Effector memory CD8-positive, alpha-beta T cell (primary cell): ENCODE data around the gene EIF1AX.

ENCODE experiments used
- ATAC-seq: fragments of 150-1000 bp; cut with Tn5 transposase; replicated peaks from 2 replicates; pipeline ENCODE4 v1.10.0; 2021; ENCODE audit warnings: mild to moderate bottlenecking, moderate library complexity
- DNase-seq, 3 experiments: peaks; one replicate each; pipeline ENCODE4 v3.0.0; 2021
- H3K27ac Mint-ChIP-seq, 2 donors: one replicate each; pipeline ENCODE4 v1.8.0; 2022; ENCODE audit warnings: mild to moderate bottlenecking in 2 of 2, mixed read lengths in 2 of 2, moderate library complexity in 2 of 2
- H3K27me3 Mint-ChIP-seq, 2 donors: one replicate each; pipeline ENCODE4 v1.8.0; 2022; ENCODE audit warnings: mixed read lengths in 2 of 2
- H3K36me3 Mint-ChIP-seq: one replicate; pipeline ENCODE4 v1.8.0; 2022; ENCODE audit warnings: mild to moderate bottlenecking, moderate library complexity, mixed read lengths; ENCODE audit not compliant: insufficient read depth
- H3K4me1 Mint-ChIP-seq, 2 donors: one replicate each; pipeline ENCODE4 v1.8.0; 2022; ENCODE audit warnings: low read depth in 2 of 2, mixed read lengths in 2 of 2
- H3K4me3 Mint-ChIP-seq, 2 donors: one replicate each; pipeline ENCODE4 v1.8.0; 2022; ENCODE audit warnings: mild to moderate bottlenecking in 2 of 2, mixed read lengths in 2 of 2, moderate library complexity in 2 of 2
- H3K9me3 Mint-ChIP-seq, 2 donors: one replicate each; pipeline ENCODE4 v1.8.0; 2022; ENCODE audit warnings: mixed read lengths in 2 of 2

EIF1AX gene

DNA sequence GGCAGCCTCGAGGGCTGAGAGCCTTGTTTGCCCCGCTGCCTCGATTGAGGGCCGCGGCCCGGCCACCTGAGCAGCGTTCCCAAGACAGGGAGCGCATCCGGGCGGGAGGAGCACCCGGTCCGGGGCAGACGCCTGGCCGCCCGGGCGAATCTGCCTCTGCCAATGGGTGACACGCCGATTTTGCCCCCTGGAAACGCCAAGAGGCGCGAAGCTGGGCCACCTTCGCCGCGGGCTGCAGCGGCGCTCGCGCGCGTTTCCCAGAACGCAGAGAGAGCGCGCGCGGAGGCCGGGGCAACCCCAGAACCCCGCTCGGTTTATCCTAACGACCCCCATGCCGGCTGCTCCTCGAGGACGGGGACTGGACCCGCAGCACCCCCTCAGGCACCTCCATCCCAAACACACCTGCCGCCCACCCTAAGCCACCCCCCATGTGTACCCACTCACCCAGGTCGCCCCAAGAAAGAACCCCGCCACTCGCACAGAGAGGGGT, 25.5 kb downstream of the EIF1AX start:
- no peak for DNase-seq
- Mint-ChIP-seq H3K4me3 (no peak overlapping the region), H3K27ac (no peak overlapping the region), H3K27me3 (peaks cover 8 to 33% of the 10 kb centered on the region in 2 donors), H3K9me3 (no peaks in the 10 kb centered on the region), H3K36me3 (peaks cover 3% of the 10 kb centered on the region), H3K4me1 (peaks cover 0 to 2% of the 10 kb centered on the region in 2 donors)
- ATAC-seq: no peak

DNA sequence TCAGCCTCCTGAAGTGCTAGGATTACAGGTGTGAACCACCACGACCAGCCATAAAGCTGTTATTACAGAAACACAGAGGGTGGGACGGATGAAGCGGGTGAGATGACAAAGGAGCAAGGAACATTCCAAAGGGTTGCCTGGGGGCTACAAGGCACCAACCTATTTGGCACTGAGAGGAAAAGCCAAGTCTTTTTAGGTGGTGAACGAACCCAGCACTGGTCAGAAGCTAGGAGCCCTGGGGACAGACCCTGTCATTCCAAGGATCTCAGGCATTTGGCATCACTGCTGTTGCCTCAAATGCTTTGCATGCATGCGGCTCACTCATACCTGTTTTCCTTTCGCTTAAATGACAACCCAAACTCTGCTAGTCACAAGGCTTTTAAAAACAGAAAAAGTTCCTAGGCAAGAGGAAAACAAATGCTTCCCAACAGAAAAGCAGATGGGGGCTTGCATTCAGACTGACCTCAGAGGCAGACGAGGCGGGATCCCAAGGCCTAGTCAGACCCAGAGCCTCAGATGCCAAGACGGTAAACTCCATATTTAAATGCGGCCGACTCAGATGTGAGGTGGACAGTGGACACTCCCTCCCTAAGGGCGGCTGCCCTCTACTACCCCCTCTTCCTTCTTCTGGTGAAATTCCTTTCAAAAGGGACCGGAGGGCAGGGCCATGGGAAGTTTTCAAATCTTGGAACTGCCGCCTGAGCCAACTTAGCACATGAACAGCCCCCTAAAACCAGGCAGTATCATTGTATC, 29.4 kb downstream of the EIF1AX start:
- H3K4me1 Mint-ChIP-seq: no peaks in the 10 kb centered on the region
- no peak overlapping the region for H3K27ac Mint-ChIP-seq
- H3K9me3 Mint-ChIP-seq: no peaks in the 10 kb centered on the region
- H3K27me3 Mint-ChIP-seq: peaks cover 8 to 29% of the 10 kb centered on the region in 2 donors
- no peak for DNase-seq
- H3K36me3 Mint-ChIP-seq: no peaks in the 10 kb centered on the region
- no peak overlapping the region for H3K4me3 Mint-ChIP-seq
- ATAC-seq: no peak

GRCh38 chrX:20111271-20111670, 30.4 kb downstream of the EIF1AX start:
- no peak overlapping the region for H3K27ac Mint-ChIP-seq
- DNase-seq (no peak), ATAC-seq (no peak)
- H3K4me1 Mint-ChIP-seq: no peaks in the 10 kb centered on the region
- no peak overlapping the region for H3K4me3 Mint-ChIP-seq
- peaks cover 8 to 26% of the 10 kb centered on the region in 2 donors for H3K27me3 Mint-ChIP-seq
- H3K9me3 Mint-ChIP-seq: no peaks in the 10 kb centered on the region
- no peaks in the 10 kb centered on the region for H3K36me3 Mint-ChIP-seq

GRCh38 chrX:20101934-20102581, 39.6 kb downstream of the EIF1AX start:
- Mint-ChIP-seq H3K4me1 (no peaks in the 10 kb centered on the region), H3K27ac (no peak overlapping the region), H3K36me3 (no peaks in the 10 kb centered on the region), H3K4me3 (no peak overlapping the region), H3K27me3 (no peaks in the 10 kb centered on the region), H3K9me3 (no peaks in the 10 kb centered on the region)
- ATAC-seq (no peak), DNase-seq (no peak)

DNA sequence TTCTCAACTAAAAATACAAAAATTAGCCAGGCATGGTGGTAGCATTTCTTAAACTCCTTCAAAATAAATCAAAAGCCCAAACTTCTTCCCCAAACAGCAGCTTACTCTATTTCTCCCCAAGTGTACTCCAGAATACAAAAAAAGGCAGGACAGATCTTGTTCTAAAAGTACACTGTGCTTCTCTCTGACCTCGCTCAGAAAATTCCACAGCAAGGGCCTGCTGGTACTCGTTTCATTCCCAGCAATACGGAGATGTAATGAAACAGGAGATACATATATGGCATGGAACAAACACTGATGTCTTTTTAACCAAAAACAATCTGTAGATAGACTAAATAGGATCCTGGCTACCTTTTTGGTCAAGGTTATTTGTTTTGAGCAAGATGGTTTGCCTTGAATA, 50.1 kb downstream of the EIF1AX start:
- no peak for ATAC-seq

GRCh38 chrX:20089845-20090244, 51.8 kb downstream of the EIF1AX start:
- ATAC-seq (no peak), DNase-seq (no peak)
- Mint-ChIP-seq H3K27me3 (peaks cover 0 to 19% of the 10 kb centered on the region in 2 donors), H3K4me1 (no peaks in the 10 kb centered on the region), H3K27ac (no peak overlapping the region), H3K36me3 (no peaks in the 10 kb centered on the region), H3K9me3 (no peaks in the 10 kb centered on the region), H3K4me3 (no peak overlapping the region)

More for the DNA sequence above, 50.1 kb downstream of the EIF1AX start:
- Mint-ChIP-seq H3K4me1 (no peaks in the 10 kb centered on the region), H3K27me3 (peaks cover 0 to 19% of the 10 kb centered on the region in 2 donors), H3K4me3 (no peak overlapping the region), H3K36me3 (no peaks in the 10 kb centered on the region), H3K27ac (no peak overlapping the region), H3K9me3 (no peaks in the 10 kb centered on the region)
- no peak for DNase-seq

GRCh38 chrX:20080277-20080676, 61.4 kb downstream of the EIF1AX start:
- no peaks in the 10 kb centered on the region for H3K27me3 Mint-ChIP-seq
- ATAC-seq: no peak
- no peaks in the 10 kb centered on the region for H3K36me3 Mint-ChIP-seq

More at GRCh38 chrX:20080277-20080676, 61.4 kb downstream of the EIF1AX start:
- no peak for DNase-seq
- H3K9me3 Mint-ChIP-seq: no peaks in the 10 kb centered on the region
- no peak overlapping the region for H3K4me3 Mint-ChIP-seq
- no peak overlapping the region for H3K27ac Mint-ChIP-seq
- H3K4me1 Mint-ChIP-seq: no peaks in the 10 kb centered on the region
